ENCODE data around the gene ADAR. TPM values are rescaled to one million over a fixed set of nuclear protein-coding genes. Genes with fewer than 3 reads are reported as not detected.

Gene ADAR
- total and polyA plus RNA-seq, 2 of the 8 experiments (the other 6 are each of a cell fraction or from before 2014, with no cell fraction given): 125 to 242 TPM

DNA sequence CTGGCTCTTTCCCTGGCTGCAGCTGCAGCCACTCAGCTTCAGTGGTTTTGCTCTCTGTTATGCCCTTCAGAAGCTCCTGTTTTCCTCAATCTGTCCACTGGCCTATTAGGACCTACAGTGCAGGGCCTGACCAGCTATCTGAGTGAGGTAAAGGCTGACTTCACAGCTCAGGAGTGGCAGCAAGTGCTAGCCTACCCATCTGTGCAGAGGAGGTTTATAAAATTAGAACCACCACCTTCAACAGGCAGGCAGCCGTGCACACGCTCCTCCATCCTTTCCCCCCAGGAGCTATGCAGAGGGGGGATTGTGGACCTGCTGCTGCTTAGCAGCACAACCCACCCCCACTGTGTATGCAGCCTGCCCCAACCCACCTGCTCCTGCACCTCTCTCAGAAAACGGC is 8.3 kb downstream of the ADAR start (continued):
- TF ChIP-seq, protein P1, sequence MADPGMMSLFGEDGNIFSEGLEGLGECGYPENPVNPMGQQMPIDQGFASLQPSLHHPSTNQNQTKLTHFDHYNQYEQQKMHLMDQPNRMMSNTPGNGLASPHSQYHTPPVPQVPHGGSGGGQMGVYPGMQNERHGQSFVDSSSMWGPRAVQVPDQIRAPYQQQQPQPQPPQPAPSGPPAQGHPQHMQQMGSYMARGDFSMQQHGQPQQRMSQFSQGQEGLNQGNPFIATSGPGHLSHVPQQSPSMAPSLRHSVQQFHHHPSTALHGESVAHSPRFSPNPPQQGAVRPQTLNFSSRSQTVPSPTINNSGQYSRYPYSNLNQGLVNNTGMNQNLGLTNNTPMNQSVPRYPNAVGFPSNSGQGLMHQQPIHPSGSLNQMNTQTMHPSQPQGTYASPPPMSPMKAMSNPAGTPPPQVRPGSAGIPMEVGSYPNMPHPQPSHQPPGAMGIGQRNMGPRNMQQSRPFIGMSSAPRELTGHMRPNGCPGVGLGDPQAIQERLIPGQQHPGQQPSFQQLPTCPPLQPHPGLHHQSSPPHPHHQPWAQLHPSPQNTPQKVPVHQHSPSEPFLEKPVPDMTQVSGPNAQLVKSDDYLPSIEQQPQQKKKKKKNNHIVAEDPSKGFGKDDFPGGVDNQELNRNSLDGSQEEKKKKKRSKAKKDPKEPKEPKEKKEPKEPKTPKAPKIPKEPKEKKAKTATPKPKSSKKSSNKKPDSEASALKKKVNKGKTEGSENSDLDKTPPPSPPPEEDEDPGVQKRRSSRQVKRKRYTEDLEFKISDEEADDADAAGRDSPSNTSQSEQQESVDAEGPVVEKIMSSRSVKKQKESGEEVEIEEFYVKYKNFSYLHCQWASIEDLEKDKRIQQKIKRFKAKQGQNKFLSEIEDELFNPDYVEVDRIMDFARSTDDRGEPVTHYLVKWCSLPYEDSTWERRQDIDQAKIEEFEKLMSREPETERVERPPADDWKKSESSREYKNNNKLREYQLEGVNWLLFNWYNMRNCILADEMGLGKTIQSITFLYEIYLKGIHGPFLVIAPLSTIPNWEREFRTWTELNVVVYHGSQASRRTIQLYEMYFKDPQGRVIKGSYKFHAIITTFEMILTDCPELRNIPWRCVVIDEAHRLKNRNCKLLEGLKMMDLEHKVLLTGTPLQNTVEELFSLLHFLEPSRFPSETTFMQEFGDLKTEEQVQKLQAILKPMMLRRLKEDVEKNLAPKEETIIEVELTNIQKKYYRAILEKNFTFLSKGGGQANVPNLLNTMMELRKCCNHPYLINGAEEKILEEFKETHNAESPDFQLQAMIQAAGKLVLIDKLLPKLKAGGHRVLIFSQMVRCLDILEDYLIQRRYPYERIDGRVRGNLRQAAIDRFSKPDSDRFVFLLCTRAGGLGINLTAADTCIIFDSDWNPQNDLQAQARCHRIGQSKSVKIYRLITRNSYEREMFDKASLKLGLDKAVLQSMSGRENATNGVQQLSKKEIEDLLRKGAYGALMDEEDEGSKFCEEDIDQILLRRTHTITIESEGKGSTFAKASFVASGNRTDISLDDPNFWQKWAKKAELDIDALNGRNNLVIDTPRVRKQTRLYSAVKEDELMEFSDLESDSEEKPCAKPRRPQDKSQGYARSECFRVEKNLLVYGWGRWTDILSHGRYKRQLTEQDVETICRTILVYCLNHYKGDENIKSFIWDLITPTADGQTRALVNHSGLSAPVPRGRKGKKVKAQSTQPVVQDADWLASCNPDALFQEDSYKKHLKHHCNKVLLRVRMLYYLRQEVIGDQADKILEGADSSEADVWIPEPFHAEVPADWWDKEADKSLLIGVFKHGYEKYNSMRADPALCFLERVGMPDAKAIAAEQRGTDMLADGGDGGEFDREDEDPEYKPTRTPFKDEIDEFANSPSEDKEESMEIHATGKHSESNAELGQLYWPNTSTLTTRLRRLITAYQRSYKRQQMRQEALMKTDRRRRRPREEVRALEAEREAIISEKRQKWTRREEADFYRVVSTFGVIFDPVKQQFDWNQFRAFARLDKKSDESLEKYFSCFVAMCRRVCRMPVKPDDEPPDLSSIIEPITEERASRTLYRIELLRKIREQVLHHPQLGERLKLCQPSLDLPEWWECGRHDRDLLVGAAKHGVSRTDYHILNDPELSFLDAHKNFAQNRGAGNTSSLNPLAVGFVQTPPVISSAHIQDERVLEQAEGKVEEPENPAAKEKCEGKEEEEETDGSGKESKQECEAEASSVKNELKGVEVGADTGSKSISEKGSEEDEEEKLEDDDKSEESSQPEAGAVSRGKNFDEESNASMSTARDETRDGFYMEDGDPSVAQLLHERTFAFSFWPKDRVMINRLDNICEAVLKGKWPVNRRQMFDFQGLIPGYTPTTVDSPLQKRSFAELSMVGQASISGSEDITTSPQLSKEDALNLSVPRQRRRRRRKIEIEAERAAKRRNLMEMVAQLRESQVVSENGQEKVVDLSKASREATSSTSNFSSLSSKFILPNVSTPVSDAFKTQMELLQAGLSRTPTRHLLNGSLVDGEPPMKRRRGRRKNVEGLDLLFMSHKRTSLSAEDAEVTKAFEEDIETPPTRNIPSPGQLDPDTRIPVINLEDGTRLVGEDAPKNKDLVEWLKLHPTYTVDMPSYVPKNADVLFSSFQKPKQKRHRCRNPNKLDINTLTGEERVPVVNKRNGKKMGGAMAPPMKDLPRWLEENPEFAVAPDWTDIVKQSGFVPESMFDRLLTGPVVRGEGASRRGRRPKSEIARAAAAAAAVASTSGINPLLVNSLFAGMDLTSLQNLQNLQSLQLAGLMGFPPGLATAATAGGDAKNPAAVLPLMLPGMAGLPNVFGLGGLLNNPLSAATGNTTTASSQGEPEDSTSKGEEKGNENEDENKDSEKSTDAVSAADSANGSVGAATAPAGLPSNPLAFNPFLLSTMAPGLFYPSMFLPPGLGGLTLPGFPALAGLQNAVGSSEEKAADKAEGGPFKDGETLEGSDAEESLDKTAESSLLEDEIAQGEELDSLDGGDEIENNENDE (IDR thresholded peaks at IDR 0.05; ENCODE audit: insufficient replicate concordance, low read length): no peak
